ENCODE measurements around the gene TBXAS1.

Gene TBXAS1

DNA sequence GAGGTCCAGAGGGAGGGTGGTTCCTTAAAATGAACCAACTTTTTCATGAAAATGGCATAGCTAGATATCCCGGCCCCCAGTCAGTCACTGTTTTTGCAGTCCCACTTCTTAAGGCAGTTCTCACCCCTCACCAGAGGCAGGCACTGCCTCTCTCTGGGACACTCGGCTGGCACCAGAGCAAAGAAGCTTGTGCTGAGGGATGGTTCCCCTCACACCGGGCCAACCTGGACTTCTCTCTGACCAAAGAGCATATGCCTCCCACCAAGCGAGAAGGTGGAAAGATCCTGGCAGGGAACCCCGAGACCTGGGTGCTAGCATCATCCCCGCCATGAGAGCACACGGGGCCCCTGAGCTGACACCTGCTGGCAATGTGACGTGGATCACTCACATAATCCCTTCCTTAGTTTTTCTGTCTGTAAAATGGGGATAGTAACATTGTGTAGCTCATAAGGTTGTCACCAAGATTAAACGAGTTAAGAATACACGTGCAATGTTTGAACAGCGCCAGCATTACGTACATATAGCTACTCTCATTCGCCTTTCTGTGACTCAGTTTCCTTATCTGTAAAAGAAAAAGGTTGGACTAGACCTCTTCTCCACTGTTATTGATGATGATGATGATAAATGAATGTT lies 145.2 kb downstream of the TBXAS1 start:
- H3K27ac ChIP-seq: no peak overlapping the region
- no peak overlapping the region for H3K4me3 ChIP-seq
- no peak overlapping the region for H3K4me2 ChIP-seq
- peaks cover 19 to 27% (median 22%) of the 10 kb centered on the region in 10 experiments for H3K4me1 ChIP-seq
- peaks cover 18 to 35% (median 24%) of the 10 kb centered on the region in 11 experiments for H3K9me3 ChIP-seq (replicated peaks in 1 of 11)
- H3K36me3 ChIP-seq: peaks cover 0 to 90% (median 0%) of the 10 kb centered on the region in 11 experiments; a peak in 7 of 22 replicates
- no peak for TF ChIP-seq Cebpa-rat (IDR thresholded peaks at IDR 0.05)
- no peak overlapping the region for H3K9ac ChIP-seq
- H4K20me1 ChIP-seq: no peaks in the 10 kb centered on the region; a peak in 1 of 22 replicates
- H3K27me3 ChIP-seq: no peaks in the 10 kb centered on the region

DNA sequence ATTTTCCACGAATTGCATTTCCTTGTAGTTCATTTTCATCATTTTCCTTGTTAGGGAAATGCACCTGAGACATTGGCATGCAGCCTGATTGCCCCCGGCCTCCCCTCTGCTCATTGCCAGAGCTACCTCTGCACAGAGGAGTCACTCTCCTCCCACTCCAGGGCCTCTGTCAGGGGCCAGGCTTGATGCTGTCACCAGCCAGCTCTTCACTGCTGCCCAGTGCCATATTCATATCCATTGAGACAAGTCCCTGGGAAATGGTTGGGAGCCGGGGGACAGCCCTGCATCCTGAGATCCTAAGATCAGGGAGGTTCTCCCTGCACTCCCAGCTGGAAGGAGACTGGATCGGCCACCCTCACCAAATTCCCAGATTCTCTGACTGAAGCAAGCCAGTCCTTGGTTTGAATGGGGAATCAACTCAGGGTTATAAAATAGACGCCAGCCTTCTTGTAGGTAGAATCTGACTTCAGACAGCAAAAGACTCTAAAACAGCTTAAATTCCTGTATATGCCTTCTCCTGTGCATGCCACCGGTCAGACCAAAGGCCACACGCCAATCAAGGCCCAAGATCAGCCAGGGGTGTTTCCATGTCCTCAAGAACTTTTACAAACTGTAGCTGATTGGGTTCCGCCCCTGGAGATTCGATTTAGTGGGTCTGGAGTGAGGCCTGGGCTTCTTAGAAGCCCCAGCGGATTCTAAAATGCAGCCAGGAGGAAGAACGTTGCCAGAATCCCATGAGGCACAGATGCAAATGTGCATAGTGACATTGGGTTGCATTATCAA lies 147.2 kb downstream of the TBXAS1 start:
- peak overlapping the region in 6 of 10 experiments; percentile 21 to 31 (median 26); a peak in 8 of 20 replicates for H3K4me3 ChIP-seq

DNA sequence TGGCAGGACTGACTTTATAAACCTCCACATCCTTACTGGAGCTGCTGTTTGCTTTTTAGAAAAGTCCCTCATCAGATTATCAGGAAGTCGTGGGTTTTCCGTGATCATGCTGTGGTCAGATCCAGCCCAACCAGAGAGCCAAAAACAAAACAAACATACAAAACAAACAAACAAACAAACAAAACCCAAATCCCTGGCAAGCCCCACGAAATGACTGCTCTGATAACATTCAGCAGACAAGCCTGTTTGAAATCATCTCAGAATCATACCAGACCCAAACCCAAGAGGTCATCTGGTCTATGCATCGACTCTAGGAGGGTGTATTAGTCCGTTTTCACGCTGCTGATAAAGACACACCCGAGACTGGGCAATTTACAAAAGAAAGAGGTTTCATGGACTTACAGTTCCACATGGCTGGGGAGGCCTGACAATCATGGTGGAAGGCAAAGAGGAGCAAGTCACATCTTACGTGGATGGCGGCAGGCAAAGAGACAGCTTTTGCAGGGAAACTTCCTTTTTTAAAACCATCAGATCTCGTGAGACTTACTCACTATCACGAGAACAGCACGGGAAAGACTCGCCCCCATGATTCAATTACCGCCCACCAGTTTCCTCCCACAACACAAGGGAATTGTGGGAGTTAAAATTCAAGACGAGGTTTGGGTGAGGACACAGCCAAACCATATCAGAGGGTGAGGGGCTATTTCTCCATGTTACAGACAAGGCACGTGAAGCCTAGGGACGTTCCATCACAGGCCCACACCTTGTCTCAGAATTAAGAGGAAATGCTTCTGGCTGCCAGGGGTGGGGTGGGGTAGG lies 148.0 kb downstream of the TBXAS1 start:
- TF ChIP-seq Cebpa-rat (IDR thresholded peaks at IDR 0.05): no peak
- Histone ChIP-seq H3K27ac (peak overlapping the region in 5 of 11 experiments; percentile 4 to 51 (median 39); a peak in 6 of 22 replicates), H3K4me1 (peaks cover 30 to 36% (median 31%) of the 10 kb centered on the region in 10 experiments), H3K9ac (no peak overlapping the region), H3K4me2 (peak overlapping the region; percentile 55 to 84 (median 70)), H4K20me1 (no peaks in the 10 kb centered on the region; a peak in 1 of 22 replicates), H3K27me3 (no peaks in the 10 kb centered on the region), H3K9me3 (replicated peaks in 1 of 11) (peaks cover 18 to 35% (median 24%) of the 10 kb centered on the region in 11 experiments), H3K36me3 (peaks cover 0 to 62% (median 0%) of the 10 kb centered on the region in 11 experiments; a peak in 7 of 22 replicates), H3K4me3 (peak overlapping the region in 6 of 10 experiments; percentile 12 to 31 (median 26); a peak in 8 of 20 replicates)

More for the DNA sequence above, 147.2 kb downstream of the TBXAS1 start:
- peak overlapping the region in 1 of 11 experiments; percentile 35; a peak in 1 of 22 replicates for H3K9ac ChIP-seq
- peak overlapping the region in 5 of 11 experiments; percentile 4 to 51 (median 39); a peak in 7 of 22 replicates for H3K27ac ChIP-seq
- no peaks in the 10 kb centered on the region for H3K27me3 ChIP-seq
- H3K9me3 ChIP-seq (replicated peaks in 1 of 11): peaks cover 18 to 35% (median 24%) of the 10 kb centered on the region in 11 experiments
- peaks cover 30 to 36% (median 32%) of the 10 kb centered on the region in 10 experiments for H3K4me1 ChIP-seq
- H3K4me2 ChIP-seq: peak overlapping the region; percentile 55 to 84 (median 70)
- H3K36me3 ChIP-seq: peaks cover 0 to 70% (median 0%) of the 10 kb centered on the region in 11 experiments; a peak in 7 of 22 replicates
- no peaks in the 10 kb centered on the region; a peak in 1 of 22 replicates for H4K20me1 ChIP-seq
- no peak for TF ChIP-seq Cebpa-rat (IDR thresholded peaks at IDR 0.05)

DNA sequence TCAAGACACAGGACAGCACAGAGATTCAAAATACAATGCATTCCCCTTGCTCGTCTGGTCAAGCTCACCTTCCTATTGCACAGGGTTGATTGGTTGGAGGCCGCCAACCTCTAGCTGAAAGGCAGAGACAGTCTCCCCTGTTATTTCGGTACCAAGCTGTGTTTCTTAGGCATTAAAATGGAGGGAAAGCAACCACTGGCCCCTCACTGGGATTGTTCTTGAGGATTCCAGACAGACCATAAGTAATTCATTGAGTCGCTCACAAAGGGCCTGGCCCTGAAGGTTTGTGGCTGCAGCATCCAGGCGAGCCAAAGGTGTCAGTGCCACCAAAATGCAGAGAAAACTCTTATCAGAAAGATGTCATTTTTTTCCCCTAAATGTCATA lies 152.4 kb downstream of the TBXAS1 start:
- Histone ChIP-seq H3K4me2 (no peak overlapping the region), H3K4me1 (peaks cover 18 to 23% (median 20%) of the 10 kb centered on the region in 10 experiments), H3K27me3 (no peaks in the 10 kb centered on the region), H3K4me3 (no peak overlapping the region), H3K9ac (no peak overlapping the region), H3K27ac (no peak overlapping the region), H3K9me3 (replicated peaks in 1 of 11) (peaks cover 10 to 18% (median 11%) of the 10 kb centered on the region in 11 experiments), H4K20me1 (no peaks in the 10 kb centered on the region; a peak in 1 of 22 replicates), H3K36me3 (peaks cover 0 to 37% (median 0%) of the 10 kb centered on the region in 11 experiments; a peak in 6 of 22 replicates)
- no peak for TF ChIP-seq Cebpa-rat (IDR thresholded peaks at IDR 0.05)

DNA sequence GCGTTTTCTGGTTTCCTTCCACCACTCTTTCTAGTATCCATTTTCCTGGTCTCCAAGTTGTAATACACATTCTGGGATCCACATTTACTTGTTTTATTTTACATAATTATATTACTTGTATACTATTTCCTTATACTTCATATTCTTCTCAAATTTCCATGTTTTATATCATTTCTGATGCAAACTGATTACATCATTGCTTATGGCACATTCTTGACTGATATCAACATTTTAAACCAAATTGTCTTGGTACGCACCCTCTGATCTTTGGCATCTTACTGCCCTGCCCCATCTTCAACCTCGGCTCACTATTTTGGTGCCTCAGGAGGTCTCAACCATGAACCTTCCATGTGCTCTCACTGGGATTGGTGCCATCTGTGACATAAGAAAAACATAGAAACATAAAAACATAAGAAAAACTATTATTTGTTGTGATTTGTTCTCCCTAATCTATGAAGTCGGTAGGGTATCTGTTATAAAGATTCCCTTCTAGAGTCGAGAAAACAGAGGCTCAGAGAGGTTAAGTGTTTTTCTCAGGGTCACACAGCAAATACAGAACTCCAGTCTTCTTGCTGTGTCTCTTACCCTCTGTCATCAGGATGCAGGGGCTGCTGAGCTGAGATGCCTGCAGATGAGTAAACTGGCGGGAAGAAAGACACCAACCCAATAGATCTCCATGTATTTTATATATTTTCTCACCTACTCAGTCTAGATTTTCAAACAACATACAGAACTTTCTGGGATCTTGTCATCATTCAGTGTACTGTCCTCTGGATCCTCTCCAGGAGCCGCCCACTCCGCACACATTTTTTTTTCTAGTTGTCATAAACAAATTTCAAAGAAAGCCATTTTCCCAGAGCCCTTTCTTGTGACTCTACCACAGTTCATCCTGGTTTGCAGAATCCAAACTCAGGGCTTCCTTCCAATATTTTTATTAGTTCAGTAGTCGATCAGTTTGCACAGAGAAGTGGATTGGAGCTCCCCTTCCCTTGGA lies 154.2 kb downstream of the TBXAS1 start:
- H3K27ac ChIP-seq: no peak overlapping the region
- peaks cover 9 to 18% (median 13%) of the 10 kb centered on the region in 10 experiments for H3K4me1 ChIP-seq
- H4K20me1 ChIP-seq: peaks cover 0 to 6% (median 0%) of the 10 kb centered on the region in 11 experiments; a peak in 2 of 22 replicates
- H3K9me3 ChIP-seq (replicated peaks in 1 of 11): peaks cover 0 to 5% (median 0%) of the 10 kb centered on the region in 11 experiments; a peak in 2 of 22 replicates
- TF ChIP-seq Cebpa-rat (IDR thresholded peaks at IDR 0.05): no peak
- H3K4me3 ChIP-seq: no peak overlapping the region
- H3K36me3 ChIP-seq: peaks cover 0 to 40% (median 0%) of the 10 kb centered on the region in 11 experiments; a peak in 5 of 22 replicates
- H3K4me2 ChIP-seq: no peak overlapping the region
- no peak overlapping the region for H3K9ac ChIP-seq
- no peaks in the 10 kb centered on the region for H3K27me3 ChIP-seq

DNA sequence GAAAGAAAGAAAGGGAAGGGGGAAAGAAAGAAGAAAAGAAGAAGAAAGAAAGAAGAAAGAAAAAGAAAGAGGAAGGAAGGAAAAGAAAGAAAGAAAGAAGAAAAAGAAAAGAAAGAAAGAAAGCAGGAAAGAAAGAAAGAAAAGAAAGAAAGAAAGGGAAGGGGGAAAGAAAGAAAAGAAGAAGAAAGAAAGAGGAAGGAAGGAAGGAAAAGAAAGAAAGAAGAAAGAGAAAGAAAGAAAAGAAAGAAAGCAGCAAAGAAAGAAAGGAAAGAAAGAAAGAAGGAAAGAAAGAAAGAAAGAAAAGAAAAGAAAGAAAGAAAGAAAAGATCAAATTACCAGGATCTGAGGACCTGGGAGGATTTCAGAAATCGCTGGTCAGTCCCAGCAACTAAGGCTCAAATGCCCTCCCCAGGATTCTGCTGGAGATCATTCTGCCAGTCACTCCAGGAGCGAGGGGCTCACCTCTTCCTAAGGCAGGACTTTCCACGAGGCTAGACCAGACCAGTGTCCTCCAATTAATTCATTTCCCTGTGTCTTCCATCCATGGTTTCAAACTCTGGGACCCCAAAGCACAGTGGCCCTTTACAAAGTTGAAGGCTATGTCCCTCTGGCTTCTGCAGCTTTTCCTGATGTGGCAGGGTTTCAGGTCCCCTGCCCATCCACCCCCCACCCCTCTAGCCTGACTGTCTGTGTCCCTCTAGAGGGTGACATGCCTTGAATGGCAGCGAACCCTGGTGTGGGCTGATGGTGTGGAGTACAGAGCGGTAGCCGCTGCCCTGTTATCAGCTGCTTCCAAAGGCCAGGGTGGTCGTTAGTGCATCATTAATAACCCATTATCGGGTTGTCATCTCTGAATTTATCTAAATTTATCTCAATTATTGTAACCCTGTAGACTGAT lies 155.8 kb downstream of the TBXAS1 start:
- TF ChIP-seq Cebpa-rat (IDR thresholded peaks at IDR 0.05): no peak
- no peak overlapping the region for H3K27ac ChIP-seq
- no peak overlapping the region for H3K4me2 ChIP-seq
- no peak overlapping the region for H3K4me3 ChIP-seq
- H3K36me3 ChIP-seq: peaks cover 0 to 42% (median 0%) of the 10 kb centered on the region in 11 experiments; a peak in 5 of 22 replicates
- peaks cover 0 to 5% (median 0%) of the 10 kb centered on the region in 11 experiments; a peak in 2 of 22 replicates for H3K9me3 ChIP-seq (replicated peaks in 1 of 11)
- H4K20me1 ChIP-seq: peaks cover 0 to 18% (median 0%) of the 10 kb centered on the region in 11 experiments; a peak in 3 of 22 replicates
- no peaks in the 10 kb centered on the region for H3K27me3 ChIP-seq
- H3K9ac ChIP-seq: no peak overlapping the region
- peaks cover 23 to 33% (median 28%) of the 10 kb centered on the region in 10 experiments for H3K4me1 ChIP-seq

DNA sequence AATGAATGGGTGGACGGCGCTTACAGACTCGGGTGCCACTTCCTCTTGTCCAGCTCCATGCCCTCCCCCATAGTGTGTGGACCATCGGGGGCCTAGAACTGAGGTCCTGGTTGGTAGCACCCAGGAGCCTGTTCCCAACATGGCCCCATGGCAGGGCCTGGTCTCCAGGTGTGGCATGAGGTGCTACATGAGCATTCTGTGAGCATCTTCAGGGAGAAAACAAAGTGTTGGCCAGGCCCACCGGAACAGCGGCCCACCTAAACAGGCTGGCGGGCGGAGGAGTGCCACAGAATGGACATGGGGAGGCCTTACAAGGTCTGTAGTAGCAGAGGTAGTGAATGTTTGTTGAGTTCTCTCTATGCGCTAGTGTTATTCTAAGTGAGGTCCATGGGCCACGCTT lies 156.7 kb downstream of the TBXAS1 start:
- H3K27ac ChIP-seq: no peak overlapping the region
- peaks cover 0 to 5% (median 0%) of the 10 kb centered on the region in 11 experiments; a peak in 2 of 22 replicates for H3K9me3 ChIP-seq (replicated peaks in 1 of 11)
- H4K20me1 ChIP-seq: peaks cover 0 to 18% (median 0%) of the 10 kb centered on the region in 11 experiments; a peak in 3 of 22 replicates
- peaks cover 0 to 42% (median 0%) of the 10 kb centered on the region in 11 experiments; a peak in 5 of 22 replicates for H3K36me3 ChIP-seq
- H3K27me3 ChIP-seq: no peaks in the 10 kb centered on the region
- no peak overlapping the region for H3K9ac ChIP-seq
- no peak overlapping the region for H3K4me3 ChIP-seq
- no peak overlapping the region for H3K4me2 ChIP-seq
- H3K4me1 ChIP-seq: peaks cover 17 to 31% (median 28%) of the 10 kb centered on the region in 10 experiments; a peak in 19 of 20 replicates
- no peak for TF ChIP-seq Cebpa-rat (IDR thresholded peaks at IDR 0.05)

All from BLaER1 treated with 17β-estradiol and CSF1 and Interleukin-3, amounts not matched to agents 10 nM and 100 nM (cell line).